Upper lobe of left lung (tissue), 4 donors: ENCODE data around the gene NBAS.

Experiments used
- EP300 ChIP-seq, 4 donors: sonication (generic); formaldehyde crosslinking; IDR thresholded peaks; one replicate each; pipeline ENCODE4 v1.5.1; 2017; ENCODE audit warnings: antibody characterized with exemption in 4 of 4, control low read depth in 2 of 4
- POLR2A ChIP-seq, 4 donors: fragments of 450-650 bp; IDR thresholded peaks; one replicate each; pipeline ENCODE4 v1.5.1; 2016 to 2017; ENCODE audit warnings: antibody characterized with exemption in 4 of 4, mild to moderate bottlenecking in 2 of 4
- TF ChIP-seq, protein P1 (sequence below), 6 experiments: fragments of 450-650 bp in 4 of 6; fragments of 200-600 bp in 2 of 6; sonication (generic) in 2 of 6; IDR thresholded peaks; one replicate each; pipeline ENCODE4 v1.5.1; 2016 to 2019; ENCODE audit warnings: antibody characterized with exemption in 6 of 6

- TF ChIP-seq EP300 (IDR thresholded peaks at IDR 0.05) (no peak), POLR2A (IDR thresholded peaks at IDR 0.05) (no peak)
- TF ChIP-seq, protein P1, sequence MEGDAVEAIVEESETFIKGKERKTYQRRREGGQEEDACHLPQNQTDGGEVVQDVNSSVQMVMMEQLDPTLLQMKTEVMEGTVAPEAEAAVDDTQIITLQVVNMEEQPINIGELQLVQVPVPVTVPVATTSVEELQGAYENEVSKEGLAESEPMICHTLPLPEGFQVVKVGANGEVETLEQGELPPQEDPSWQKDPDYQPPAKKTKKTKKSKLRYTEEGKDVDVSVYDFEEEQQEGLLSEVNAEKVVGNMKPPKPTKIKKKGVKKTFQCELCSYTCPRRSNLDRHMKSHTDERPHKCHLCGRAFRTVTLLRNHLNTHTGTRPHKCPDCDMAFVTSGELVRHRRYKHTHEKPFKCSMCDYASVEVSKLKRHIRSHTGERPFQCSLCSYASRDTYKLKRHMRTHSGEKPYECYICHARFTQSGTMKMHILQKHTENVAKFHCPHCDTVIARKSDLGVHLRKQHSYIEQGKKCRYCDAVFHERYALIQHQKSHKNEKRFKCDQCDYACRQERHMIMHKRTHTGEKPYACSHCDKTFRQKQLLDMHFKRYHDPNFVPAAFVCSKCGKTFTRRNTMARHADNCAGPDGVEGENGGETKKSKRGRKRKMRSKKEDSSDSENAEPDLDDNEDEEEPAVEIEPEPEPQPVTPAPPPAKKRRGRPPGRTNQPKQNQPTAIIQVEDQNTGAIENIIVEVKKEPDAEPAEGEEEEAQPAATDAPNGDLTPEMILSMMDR (IDR thresholded peaks at IDR 0.05) = no peak
Measured at GRCh38 chr2:15532996-15533395, 28.1 kb downstream of the NBAS start.
